ENCODE data around the gene MAP1B. TPM values are rescaled to one million over a fixed set of nuclear protein-coding genes. Genes with fewer than 3 reads are reported as not detected.

Gene MAP1B
- total and polyA plus RNA-seq, 2 of the 4 experiments (the other 2 are of a cell fraction), result 41.1 to 183 TPM

GRCh38 chr5:72134226-72134899 lies 27.1 kb downstream of the MAP1B start:
- Histone ChIP-seq H3K27me3 (ENCODE audit: control insufficient read depth, insufficient read depth, low read length) (no peaks in the 10 kb centered on the region), H4K91ac (ENCODE audit: insufficient read depth, low read depth, low read length) (peak overlapping the region; percentile 81), H2AK5ac (ENCODE audit: low read depth, low read length) (peak overlapping the region; percentile 89), H3K56ac (ENCODE audit: extremely low read depth, insufficient read depth, low read length) (no peak overlapping the region), H3K4ac (ENCODE audit: low read depth, low read length) (peak overlapping the region; percentile 83), H3K4me1 (ENCODE audit: control insufficient read depth, insufficient read depth, low read length) (peaks cover 17% of the 10 kb centered on the region), H3K9me1 (ENCODE audit: insufficient read depth, low read length) (peaks cover 19% of the 10 kb centered on the region), H2BK5ac (ENCODE audit: low read depth, low read length, poor library complexity, severe bottlenecking) (peak overlapping the region; percentile 90), H2AFZ (replicated peaks; ENCODE audit: low read length, poor library complexity) (no peak overlapping the region), H3K79me1 (ENCODE audit: low read depth in 1 of 2, low read length in 2 of 2) (peaks cover 24 to 67% of the 10 kb centered on the region in 2 experiments), H3K14ac (replicated peaks; ENCODE audit: low read depth, low read length) (peak overlapping the region; percentile 92), H2BK20ac (ENCODE audit: low read depth, low read length) (peak overlapping the region; percentile 88), H3K9me3 (ENCODE audit: control insufficient read depth, insufficient read depth, low read length) (no peaks in the 10 kb centered on the region), H2AK9ac (replicated peaks; ENCODE audit: low read depth, low read length, poor library complexity) (peak overlapping the region; percentile 50), H3K27ac (ENCODE audit: insufficient read depth, low read length) (peak overlapping the region; percentile 10; the same call in 1 of the 2 replicates), H3K23ac (ENCODE audit: low read depth, low read length) (peak overlapping the region; percentile 66; the same call in 1 of the 2 replicates), H3K18ac (ENCODE audit: low read depth, low read length) (peak overlapping the region; percentile 51), H3K4me2 (ENCODE audit: low read depth, low read length) (no peak overlapping the region), H2BK120ac (ENCODE audit: low read depth, low read length) (peak overlapping the region; percentile 94; the same call in 1 of the 2 replicates), H3K36me3 (ENCODE audit: control insufficient read depth, insufficient read depth, low read length) (peaks cover 2% of the 10 kb centered on the region), H4K5ac (ENCODE audit: low read depth, low read length) (peak overlapping the region; percentile 49; the same call in 1 of the 2 replicates), H4K20me1 (ENCODE audit: insufficient read depth, low read length) (peaks cover 11% of the 10 kb centered on the region; the same call in 1 of the 2 replicates), H2BK15ac (ENCODE audit: low read depth, low read length) (peak overlapping the region; percentile 90; the same call in 2 of the 3 replicates), H3K4me3 (ENCODE audit: insufficient read depth, low read depth, low read length) (no peak overlapping the region), H4K8ac (ENCODE audit: low read depth in 2 of 2, low read length in 2 of 2) (peak overlapping the region; percentile 15 to 86; a peak in 3 of 4 replicates), H3K9ac (ENCODE audit: low read depth, low read length) (no peak overlapping the region)
- WGBS, 2 experiments (ENCODE audit: extremely low coverage in 2 of 2, insufficient read length in 1 of 2), result no CpG with 5 or more reads among the region's 7 CpGs
- CTCF ChIA-PET, result interaction anchor here (0.6 kb wide), 1 partner anchor 351 kb away, joined by 3 read pairs; no protein-coding TSS in a partner anchor
- DNase-seq, result no peak
- in situ Hi-C loops (cut with MboI; ENCODE audit: low sequenced_read_pairs), result no loop called here
- dilution Hi-C loops (cut with HindIII; ENCODE audit: low sequenced_read_pairs, unreplicated experiment), result no loop called here
- no TSS peak for BruUV-seq (replicated peaks)
- intact Hi-C loops (cut with micrococcal nuclease), result loop anchor here (5.0 to 10.0 kb wide), 2 partner anchors 73 to 140 kb away; no protein-coding TSS in a partner anchor
- TF ChIP-seq, protein P1, sequence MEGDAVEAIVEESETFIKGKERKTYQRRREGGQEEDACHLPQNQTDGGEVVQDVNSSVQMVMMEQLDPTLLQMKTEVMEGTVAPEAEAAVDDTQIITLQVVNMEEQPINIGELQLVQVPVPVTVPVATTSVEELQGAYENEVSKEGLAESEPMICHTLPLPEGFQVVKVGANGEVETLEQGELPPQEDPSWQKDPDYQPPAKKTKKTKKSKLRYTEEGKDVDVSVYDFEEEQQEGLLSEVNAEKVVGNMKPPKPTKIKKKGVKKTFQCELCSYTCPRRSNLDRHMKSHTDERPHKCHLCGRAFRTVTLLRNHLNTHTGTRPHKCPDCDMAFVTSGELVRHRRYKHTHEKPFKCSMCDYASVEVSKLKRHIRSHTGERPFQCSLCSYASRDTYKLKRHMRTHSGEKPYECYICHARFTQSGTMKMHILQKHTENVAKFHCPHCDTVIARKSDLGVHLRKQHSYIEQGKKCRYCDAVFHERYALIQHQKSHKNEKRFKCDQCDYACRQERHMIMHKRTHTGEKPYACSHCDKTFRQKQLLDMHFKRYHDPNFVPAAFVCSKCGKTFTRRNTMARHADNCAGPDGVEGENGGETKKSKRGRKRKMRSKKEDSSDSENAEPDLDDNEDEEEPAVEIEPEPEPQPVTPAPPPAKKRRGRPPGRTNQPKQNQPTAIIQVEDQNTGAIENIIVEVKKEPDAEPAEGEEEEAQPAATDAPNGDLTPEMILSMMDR (conservative IDR thresholded peaks at IDR 0.05; ENCODE audit: low read depth, low read length), result no peak
- TF ChIP-seq MXI1 (IDR thresholded peaks at IDR 0.05; ENCODE audit: borderline replicate concordance, low read depth, low read length) (no peak), MAFK (IDR thresholded peaks at IDR 0.05; ENCODE audit: low read depth, low read length) (no peak), CEBPB (IDR thresholded peaks at IDR 0.05; ENCODE audit: low read depth, low read length) (no peak), RFX5 (IDR thresholded peaks at IDR 0.05; ENCODE audit: low read depth, low read length) (no peak), BHLHE40 (IDR thresholded peaks at IDR 0.05; ENCODE audit: low read depth, low read length) (no peak), NFE2L2 (IDR thresholded peaks at IDR 0.05; ENCODE audit: low read depth, low read length) (no peak), RAD21 (IDR thresholded peaks at IDR 0.05; ENCODE audit: low read length) (no peak), MAZ (IDR thresholded peaks at IDR 0.05; ENCODE audit: borderline replicate concordance, low read depth, low read length) (no peak), POLR2A (IDR thresholded peaks at IDR 0.05; ENCODE audit: low read depth, low read length) (no peak), SMC3 (IDR thresholded peaks at IDR 0.05; ENCODE audit: low read depth, low read length) (no peak), CHD1 (IDR thresholded peaks at IDR 0.05; ENCODE audit: low read depth, low read length) (no peak), FOS (IDR thresholded peaks at IDR 0.05; ENCODE audit: low read depth, low read length) (no peak)
- TF ChIP-seq, protein P2, sequence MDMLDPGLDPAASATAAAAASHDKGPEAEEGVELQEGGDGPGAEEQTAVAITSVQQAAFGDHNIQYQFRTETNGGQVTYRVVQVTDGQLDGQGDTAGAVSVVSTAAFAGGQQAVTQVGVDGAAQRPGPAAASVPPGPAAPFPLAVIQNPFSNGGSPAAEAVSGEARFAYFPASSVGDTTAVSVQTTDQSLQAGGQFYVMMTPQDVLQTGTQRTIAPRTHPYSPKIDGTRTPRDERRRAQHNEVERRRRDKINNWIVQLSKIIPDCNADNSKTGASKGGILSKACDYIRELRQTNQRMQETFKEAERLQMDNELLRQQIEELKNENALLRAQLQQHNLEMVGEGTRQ (IDR thresholded peaks at IDR 0.05; ENCODE audit: low read depth, low read length), result no peak
- TF ChIP-seq, protein P3, sequence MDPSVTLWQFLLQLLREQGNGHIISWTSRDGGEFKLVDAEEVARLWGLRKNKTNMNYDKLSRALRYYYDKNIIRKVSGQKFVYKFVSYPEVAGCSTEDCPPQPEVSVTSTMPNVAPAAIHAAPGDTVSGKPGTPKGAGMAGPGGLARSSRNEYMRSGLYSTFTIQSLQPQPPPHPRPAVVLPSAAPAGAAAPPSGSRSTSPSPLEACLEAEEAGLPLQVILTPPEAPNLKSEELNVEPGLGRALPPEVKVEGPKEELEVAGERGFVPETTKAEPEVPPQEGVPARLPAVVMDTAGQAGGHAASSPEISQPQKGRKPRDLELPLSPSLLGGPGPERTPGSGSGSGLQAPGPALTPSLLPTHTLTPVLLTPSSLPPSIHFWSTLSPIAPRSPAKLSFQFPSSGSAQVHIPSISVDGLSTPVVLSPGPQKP (IDR thresholded peaks at IDR 0.05; ENCODE audit: borderline replicate concordance, low read depth, low read length), result no peak
- no peak for ATAC-seq (ENCODE audit: low read depth)
- POLR2A ChIA-PET (ENCODE audit: unreplicated experiment), result no interaction called here
